ENCODE results near the gene SCYGR6.

GRCh38 chr2:227713291-227713690 is 11.3 kb downstream of the SCYGR6 start:
- TF ChIP-seq CTCF (IDR thresholded peaks at IDR 0.05) (no peak), POLR2AphosphoS5 (IDR thresholded peaks at IDR 0.05) (no peak), POLR2A (IDR thresholded peaks at IDR 0.05) (no peak)
